OCI-LY3 (cell line): ENCODE results near the gene FAM240A.

ENCODE experiments used
- H2AFZ ChIP-seq: fragments of 200-600, 300-600 bp; shearing (Covaris generic); 2 replicates; pipeline ENCODE4 v1.6.0; 2014; ENCODE audit warnings: antibody characterized with exemption, low read depth, low read length
- H3K27ac ChIP-seq: fragments of 200-600, 300-600 bp; sonication (generic); 2 replicates; pipeline ENCODE4 v1.5.1; 2014; ENCODE audit warnings: mild to moderate bottlenecking, low read length, moderate library complexity, mixed read lengths
- H3K27me3 ChIP-seq: fragments of 200-600, 300-600 bp; sonication (generic); 2 replicates; pipeline ENCODE4 v1.6.1; 2014; ENCODE audit warnings: low read depth, low read length, mixed read lengths
- H3K36me3 ChIP-seq: fragments of 200-600, 300-600 bp; sonication (generic); replicated peaks from 2 replicates; pipeline ENCODE3; 2014; ENCODE audit warnings: low read depth, low read length, mixed read lengths
- H3K4me1 ChIP-seq: fragments of 300-600, 200-600 bp; sonication (generic); 2 replicates; pipeline ENCODE4 v1.6.1; 2014; ENCODE audit warnings: low read length, mixed read lengths
- H3K4me2 ChIP-seq: fragments of 200-600, 300-600 bp; sonication (generic); 2 replicates; pipeline ENCODE4 v1.6.1; 2014; ENCODE audit warnings: low read length, mixed read lengths
- H3K4me3 ChIP-seq: fragments of 300-600, 200-600 bp; sonication (generic); 2 replicates; pipeline ENCODE4 v1.5.1; 2014; ENCODE audit warnings: antibody characterized with exemption, mild to moderate bottlenecking, low read length, moderate library complexity
- H3K79me2 ChIP-seq: fragments of 300-600, 200-600 bp; shearing (Covaris generic); 2 replicates; pipeline ENCODE4 v1.6.1; 2014; ENCODE audit warnings: mild to moderate bottlenecking, low read length, mixed read lengths
- H3K9ac ChIP-seq: fragments of 300-600, 200-600 bp; shearing (Covaris generic); 2 replicates; pipeline ENCODE4 v1.6.0; 2014; ENCODE audit warnings: mild to moderate bottlenecking, low read length, moderate library complexity
- H3K9me3 ChIP-seq: fragments of 200-600, 300-600 bp; shearing (Covaris generic); 2 replicates; pipeline ENCODE4 v1.6.1; 2014; ENCODE audit warnings: low read length, mixed read lengths; ENCODE audit not compliant: insufficient read depth
- H4K20me1 ChIP-seq: fragments of 200-600, 300-600 bp; sonication (generic); 2 replicates; pipeline ENCODE4 v1.6.1; 2016; ENCODE audit warnings: low read length, mixed read lengths; ENCODE audit not compliant: insufficient read depth
- CTCF ChIP-seq: fragments of 200-600, 300-600 bp; sonication (generic); IDR thresholded peaks from 2 replicates; pipeline ENCODE4 v1.5.1; 2014; ENCODE audit warnings: antibody characterized with exemption, low read length, low read depth
- EZH2phosphoT487 ChIP-seq: fragments of 200-600 bp; shearing (Covaris generic); IDR thresholded peaks from 2 replicates; pipeline ENCODE4 v1.6.1; 2018; ENCODE audit warnings: antibody characterized with exemption, mixed run types, low read depth

Gene FAM240A

GRCh38 chr3:46656778-46657556 is 44.6 kb downstream of the FAM240A start:
- Histone ChIP-seq H3K4me3 (no peak overlapping the region), H3K9ac (no peak overlapping the region), H3K27me3 (peaks cover 21% of the 10 kb centered on the region), H3K4me1 (no peaks in the 10 kb centered on the region), H2AFZ (no peak overlapping the region), H3K36me3 (no peaks in the 10 kb centered on the region), H4K20me1 (no peaks in the 10 kb centered on the region), H3K9me3 (peaks cover 4% of the 10 kb centered on the region), H3K27ac (no peak overlapping the region), H3K79me2 (no peaks in the 10 kb centered on the region), H3K4me2 (no peak overlapping the region)
- TF ChIP-seq CTCF, result no peak

DNA sequence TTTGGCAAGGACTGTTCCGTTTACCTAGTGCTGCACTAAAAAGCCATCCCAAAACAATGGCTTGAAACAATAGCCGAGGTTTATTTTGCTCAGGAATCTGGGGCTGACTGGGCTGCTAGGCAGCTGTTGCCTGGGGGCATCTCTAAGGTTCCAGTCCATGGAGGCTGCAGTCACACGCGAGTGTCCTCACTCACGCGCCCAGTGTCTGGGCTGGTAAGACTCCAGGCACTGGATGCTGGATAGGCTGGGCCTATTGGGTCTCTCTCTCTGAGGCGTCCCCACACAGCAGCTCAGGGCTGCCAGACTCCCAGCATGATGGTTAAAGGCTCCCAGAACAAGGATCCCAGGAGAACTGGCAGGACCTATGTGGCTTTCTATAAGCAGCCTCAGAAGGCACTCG is 47.0 kb downstream of the FAM240A start:
- Histone ChIP-seq H4K20me1 (no peaks in the 10 kb centered on the region), H3K27me3 (peaks cover 22% of the 10 kb centered on the region; the same call in 1 of the 2 replicates), H3K4me2 (no peak overlapping the region), H3K4me3 (no peak overlapping the region), H3K79me2 (no peaks in the 10 kb centered on the region), H3K9ac (no peak overlapping the region), H3K9me3 (no peaks in the 10 kb centered on the region), H2AFZ (no peak overlapping the region), H3K4me1 (no peaks in the 10 kb centered on the region), H3K36me3 (no peaks in the 10 kb centered on the region), H3K27ac (no peak overlapping the region)
- no peak for TF ChIP-seq CTCF
- TF ChIP-seq EZH2phosphoT487, result no peak

DNA sequence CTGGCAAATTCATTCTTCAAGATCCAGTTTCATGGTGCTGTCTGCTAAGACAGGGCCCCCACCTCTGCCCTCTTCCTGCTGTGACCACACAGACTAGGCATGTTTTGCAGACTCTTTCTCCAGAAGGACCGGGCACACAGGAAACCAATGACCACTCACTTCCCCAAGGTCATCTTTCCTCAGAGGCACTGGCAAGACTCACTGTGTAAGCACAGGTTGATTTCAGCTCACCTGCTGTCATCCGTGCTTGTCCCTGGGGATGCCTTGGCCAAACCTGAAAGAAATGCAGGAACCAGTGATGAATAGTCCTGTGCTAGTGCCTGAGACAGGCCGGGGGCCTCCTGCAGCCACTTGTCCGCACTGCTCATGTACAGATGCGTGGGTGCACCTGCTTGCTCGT is 47.7 kb downstream of the FAM240A start:
- H3K4me1 ChIP-seq, result no peaks in the 10 kb centered on the region
- no peaks in the 10 kb centered on the region for H3K9me3 ChIP-seq
- H3K4me2 ChIP-seq, result no peak overlapping the region
- H3K36me3 ChIP-seq, result no peaks in the 10 kb centered on the region
- H3K27me3 ChIP-seq, result 0 out of 2 replicates have a peak, but pooled peaks cover 19% of the 10 kb centered on the region
- TF ChIP-seq EZH2phosphoT487 (no peak), CTCF (no peak)
- H2AFZ ChIP-seq, result no peak overlapping the region
- H3K27ac ChIP-seq, result no peak overlapping the region
- no peaks in the 10 kb centered on the region for H4K20me1 ChIP-seq
- H3K79me2 ChIP-seq, result no peaks in the 10 kb centered on the region
- H3K9ac ChIP-seq, result no peak overlapping the region
- H3K4me3 ChIP-seq, result no peak overlapping the region

- Histone ChIP-seq H3K27me3 (0 out of 2 replicates have a peak, but pooled peaks cover 19% of the 10 kb centered on the region), H3K27ac (no peak overlapping the region), H3K9me3 (no peaks in the 10 kb centered on the region), H3K4me3 (no peak overlapping the region), H3K9ac (no peak overlapping the region), H3K4me1 (no peaks in the 10 kb centered on the region), H4K20me1 (no peaks in the 10 kb centered on the region), H2AFZ (no peak overlapping the region), H3K4me2 (no peak overlapping the region), H3K79me2 (no peaks in the 10 kb centered on the region), H3K36me3 (no peaks in the 10 kb centered on the region)
- TF ChIP-seq EZH2phosphoT487 (no peak), CTCF (0 out of 2 replicates have a peak, but pooled peaks have one; percentile 8)
Observed at GRCh38 chr3:46660543-46661523, 48.5 kb downstream of the FAM240A start.
